ENCODE measurements around the gene GNG8. TPM values are rescaled to one million over a fixed set of nuclear protein-coding genes. Genes with fewer than 3 reads are reported as not detected.

GNG8 gene
- total and polyA plus RNA-seq, 2 of the 13 experiments (the other 11 are each of a cell fraction or from before 2014, with no cell fraction given): not detected

DNA sequence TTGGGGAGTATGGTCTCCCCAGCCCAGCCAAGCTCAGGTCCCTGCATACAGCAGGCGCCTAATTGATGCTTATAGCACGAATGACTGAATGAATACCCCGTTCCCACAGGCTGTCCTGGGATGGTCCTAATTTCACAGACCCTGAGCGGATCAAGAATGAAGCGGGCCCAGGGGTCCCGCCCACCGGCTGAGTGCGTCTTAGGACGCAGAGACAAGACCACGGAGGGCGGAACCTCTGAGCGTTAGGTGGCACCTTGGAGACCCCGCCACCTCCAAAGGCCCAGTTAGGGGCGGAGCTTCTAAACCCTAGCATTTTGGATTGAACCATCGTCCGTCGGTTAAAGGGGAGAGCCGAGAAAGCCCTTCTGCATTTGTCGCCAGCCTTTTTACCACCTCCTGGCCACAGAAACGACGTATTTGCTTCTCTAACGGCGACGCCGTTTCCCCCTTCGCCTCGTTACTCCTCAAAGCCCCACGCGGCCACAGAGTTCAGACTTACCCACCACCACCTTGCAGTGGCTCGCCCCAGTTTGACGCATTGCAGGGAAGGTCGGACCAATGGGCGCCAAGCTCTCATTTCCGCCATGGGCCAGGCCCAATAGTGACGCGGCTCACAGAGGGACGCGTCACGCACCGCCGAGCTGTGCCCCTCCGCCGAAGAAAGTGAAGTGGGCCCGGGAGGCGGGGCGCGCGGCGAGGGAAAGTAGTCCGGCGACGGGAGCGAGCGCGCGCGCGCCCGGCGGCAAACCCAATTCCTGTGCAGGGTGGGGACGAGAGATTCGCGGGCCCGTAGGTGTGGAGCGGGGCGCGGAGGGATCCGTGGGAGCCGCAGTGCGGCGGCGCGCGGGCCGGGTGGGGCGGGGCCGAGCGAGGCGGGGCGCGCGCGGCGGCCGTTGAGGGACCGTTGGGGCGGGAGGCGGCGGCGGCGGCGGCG is 35.4 kb downstream of the GNG8 start (continued):
- TF ChIP-seq, protein P1, sequence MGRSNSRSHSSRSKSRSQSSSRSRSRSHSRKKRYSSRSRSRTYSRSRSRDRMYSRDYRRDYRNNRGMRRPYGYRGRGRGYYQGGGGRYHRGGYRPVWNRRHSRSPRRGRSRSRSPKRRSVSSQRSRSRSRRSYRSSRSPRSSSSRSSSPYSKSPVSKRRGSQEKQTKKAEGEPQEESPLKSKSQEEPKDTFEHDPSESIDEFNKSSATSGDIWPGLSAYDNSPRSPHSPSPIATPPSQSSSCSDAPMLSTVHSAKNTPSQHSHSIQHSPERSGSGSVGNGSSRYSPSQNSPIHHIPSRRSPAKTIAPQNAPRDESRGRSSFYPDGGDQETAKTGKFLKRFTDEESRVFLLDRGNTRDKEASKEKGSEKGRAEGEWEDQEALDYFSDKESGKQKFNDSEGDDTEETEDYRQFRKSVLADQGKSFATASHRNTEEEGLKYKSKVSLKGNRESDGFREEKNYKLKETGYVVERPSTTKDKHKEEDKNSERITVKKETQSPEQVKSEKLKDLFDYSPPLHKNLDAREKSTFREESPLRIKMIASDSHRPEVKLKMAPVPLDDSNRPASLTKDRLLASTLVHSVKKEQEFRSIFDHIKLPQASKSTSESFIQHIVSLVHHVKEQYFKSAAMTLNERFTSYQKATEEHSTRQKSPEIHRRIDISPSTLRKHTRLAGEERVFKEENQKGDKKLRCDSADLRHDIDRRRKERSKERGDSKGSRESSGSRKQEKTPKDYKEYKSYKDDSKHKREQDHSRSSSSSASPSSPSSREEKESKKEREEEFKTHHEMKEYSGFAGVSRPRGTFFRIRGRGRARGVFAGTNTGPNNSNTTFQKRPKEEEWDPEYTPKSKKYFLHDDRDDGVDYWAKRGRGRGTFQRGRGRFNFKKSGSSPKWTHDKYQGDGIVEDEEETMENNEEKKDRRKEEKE (IDR thresholded peaks at IDR 0.05): no peak
- TF ChIP-seq CBX5 (CRISPR knock-in tag; IDR thresholded peaks at IDR 0.05; ENCODE audit: borderline replicate concordance) (no peak; the same call in 1 of the 2 replicates), U2AF1 (optimal IDR thresholded peaks at IDR 0.05; ENCODE audit: low read depth, low read length) (peak; percentile 49), ZNF253 (CRISPR knock-in tag; IDR thresholded peaks at IDR 0.05; ENCODE audit: borderline replicate concordance) (no peak), FOSL1 (CRISPR knock-in tag; IDR thresholded peaks at IDR 0.05; ENCODE audit: borderline replicate concordance) (no peak), ZNF317 (CRISPR knock-in tag; IDR thresholded peaks at IDR 0.05) (no peak), ZNF782 (CRISPR knock-in tag; IDR thresholded peaks at IDR 0.05; ENCODE audit: borderline replicate concordance) (no peak), BCL6 (CRISPR knock-in tag; IDR thresholded peaks at IDR 0.05) (peak; percentile 28; the same call in 1 of the 2 replicates), NFE2 (CRISPR knock-in tag; IDR thresholded peaks at IDR 0.05) (no peak), FOXA1 (IDR thresholded peaks at IDR 0.05) (no peak), FOXA1 (CRISPR knock-in tag; IDR thresholded peaks at IDR 0.05) (peak; percentile 40; the same call in 1 of the 2 replicates), ATF7-NPFF (CRISPR knock-in tag; IDR thresholded peaks at IDR 0.05; ENCODE audit: low read depth) (no peak; the same call in 1 of the 2 replicates), ZNF788 (CRISPR knock-in tag; IDR thresholded peaks at IDR 0.05; ENCODE audit: borderline replicate concordance) (peak; percentile 81), JARID2 (CRISPR knock-in tag; IDR thresholded peaks at IDR 0.05; ENCODE audit: insufficient replicate concordance) (peak; percentile 89), NCOR1 (IDR thresholded peaks at IDR 0.05; ENCODE audit: borderline replicate concordance, low read length) (peak; percentile 29; the same call in 1 of the 2 replicates), CREB1 (IDR thresholded peaks at IDR 0.05) (peak; percentile 98), CREB1 (CRISPR knock-in tag; IDR thresholded peaks at IDR 0.05) (peak; percentile 91), KDM5A (IDR thresholded peaks at IDR 0.05; ENCODE audit: borderline replicate concordance, low read length) (peak; percentile 75; the same call in 1 of the 2 replicates)
- TF ChIP-seq, protein P2, sequence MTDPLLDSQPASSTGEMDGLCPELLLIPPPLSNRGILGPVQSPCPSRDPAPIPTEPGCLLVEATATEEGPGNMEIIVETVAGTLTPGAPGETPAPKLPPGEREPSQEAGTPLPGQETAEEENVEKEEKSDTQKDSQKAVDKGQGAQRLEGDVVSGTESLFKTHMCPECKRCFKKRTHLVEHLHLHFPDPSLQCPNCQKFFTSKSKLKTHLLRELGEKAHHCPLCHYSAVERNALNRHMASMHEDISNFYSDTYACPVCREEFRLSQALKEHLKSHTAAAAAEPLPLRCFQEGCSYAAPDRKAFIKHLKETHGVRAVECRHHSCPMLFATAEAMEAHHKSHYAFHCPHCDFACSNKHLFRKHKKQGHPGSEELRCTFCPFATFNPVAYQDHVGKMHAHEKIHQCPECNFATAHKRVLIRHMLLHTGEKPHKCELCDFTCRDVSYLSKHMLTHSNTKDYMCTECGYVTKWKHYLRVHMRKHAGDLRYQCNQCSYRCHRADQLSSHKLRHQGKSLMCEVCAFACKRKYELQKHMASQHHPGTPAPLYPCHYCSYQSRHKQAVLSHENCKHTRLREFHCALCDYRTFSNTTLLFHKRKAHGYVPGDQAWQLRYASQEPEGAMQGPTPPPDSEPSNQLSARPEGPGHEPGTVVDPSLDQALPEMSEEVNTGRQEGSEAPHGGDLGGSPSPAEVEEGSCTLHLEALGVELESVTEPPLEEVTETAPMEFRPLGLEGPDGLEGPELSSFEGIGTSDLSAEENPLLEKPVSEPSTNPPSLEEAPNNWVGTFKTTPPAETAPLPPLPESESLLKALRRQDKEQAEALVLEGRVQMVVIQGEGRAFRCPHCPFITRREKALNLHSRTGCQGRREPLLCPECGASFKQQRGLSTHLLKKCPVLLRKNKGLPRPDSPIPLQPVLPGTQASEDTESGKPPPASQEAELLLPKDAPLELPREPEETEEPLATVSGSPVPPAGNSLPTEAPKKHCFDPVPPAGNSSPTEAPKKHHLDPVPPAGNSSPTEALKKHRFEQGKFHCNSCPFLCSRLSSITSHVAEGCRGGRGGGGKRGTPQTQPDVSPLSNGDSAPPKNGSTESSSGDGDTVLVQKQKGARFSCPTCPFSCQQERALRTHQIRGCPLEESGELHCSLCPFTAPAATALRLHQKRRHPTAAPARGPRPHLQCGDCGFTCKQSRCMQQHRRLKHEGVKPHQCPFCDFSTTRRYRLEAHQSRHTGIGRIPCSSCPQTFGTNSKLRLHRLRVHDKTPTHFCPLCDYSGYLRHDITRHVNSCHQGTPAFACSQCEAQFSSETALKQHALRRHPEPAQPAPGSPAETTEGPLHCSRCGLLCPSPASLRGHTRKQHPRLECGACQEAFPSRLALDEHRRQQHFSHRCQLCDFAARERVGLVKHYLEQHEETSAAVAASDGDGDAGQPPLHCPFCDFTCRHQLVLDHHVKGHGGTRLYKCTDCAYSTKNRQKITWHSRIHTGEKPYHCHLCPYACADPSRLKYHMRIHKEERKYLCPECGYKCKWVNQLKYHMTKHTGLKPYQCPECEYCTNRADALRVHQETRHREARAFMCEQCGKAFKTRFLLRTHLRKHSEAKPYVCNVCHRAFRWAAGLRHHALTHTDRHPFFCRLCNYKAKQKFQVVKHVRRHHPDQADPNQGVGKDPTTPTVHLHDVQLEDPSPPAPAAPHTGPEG (CRISPR knock-in tag; IDR thresholded peaks at IDR 0.05): peak; percentile 47; the same call in 1 of the 2 replicates
- TF ChIP-seq, protein P3, sequence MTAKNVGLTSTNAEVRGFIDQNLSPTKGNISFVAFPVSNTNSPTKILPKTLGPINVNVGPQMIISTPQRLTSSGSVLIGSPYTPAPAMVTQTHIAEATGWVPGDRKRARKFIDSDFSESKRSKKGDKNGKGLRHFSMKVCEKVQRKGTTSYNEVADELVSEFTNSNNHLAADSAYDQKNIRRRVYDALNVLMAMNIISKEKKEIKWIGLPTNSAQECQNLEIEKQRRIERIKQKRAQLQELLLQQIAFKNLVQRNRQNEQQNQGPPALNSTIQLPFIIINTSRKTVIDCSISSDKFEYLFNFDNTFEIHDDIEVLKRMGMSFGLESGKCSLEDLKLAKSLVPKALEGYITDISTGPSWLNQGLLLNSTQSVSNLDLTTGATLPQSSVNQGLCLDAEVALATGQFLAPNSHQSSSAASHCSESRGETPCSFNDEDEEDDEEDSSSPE (CRISPR knock-in tag; IDR thresholded peaks at IDR 0.05): peak; percentile 78
